Endometrium (tissue), 2 donors: ENCODE data around the gene EP400.
"Not testable (repeated sequence)": the region's sequence is repeated elsewhere in the genome, so short reads cannot be mapped to it uniquely, and the experiment has no call there.

Source experiments
- FAIRE-seq: peaks from 2 replicates; lab custom pipeline; 2012; peaks lifted over from hg19 to GRCh38; lab: Jason Lieb, UNC
- donor health status: control.
- donor health status: control.

The EP400 gene

GRCh38 chr12:132047630-132048029 lies 97.9 kb downstream of the EP400 start:
- not testable (repeated sequence) for FAIRE-seq

GRCh38 chr12:132049442-132049841 lies 99.7 kb downstream of the EP400 start:
- no peak for FAIRE-seq

GRCh38 chr12:132049876-132050275 lies 100.1 kb downstream of the EP400 start:
- no peak for FAIRE-seq

GRCh38 chr12:132051718-132052117 lies 102.0 kb downstream of the EP400 start:
- not testable (repeated sequence) for FAIRE-seq

GRCh38 chr12:132052196-132052932 lies 102.6 kb downstream of the EP400 start:
- FAIRE-seq = no peak

GRCh38 chr12:132053338-132054330 lies 103.9 kb downstream of the EP400 start:
- no peak for FAIRE-seq

GRCh38 chr12:132054983-132055382 lies 105.2 kb downstream of the EP400 start:
- no peak for FAIRE-seq

- FAIRE-seq = no peak
Observed at GRCh38 chr12:132055535-132056096, 105.9 kb downstream of the EP400 start.

- no peak for FAIRE-seq
Observed at GRCh38 chr12:132056320-132056719, 106.6 kb downstream of the EP400 start.

GRCh38 chr12:132056951-132057350 lies 107.2 kb downstream of the EP400 start:
- no peak for FAIRE-seq

GRCh38 chr12:132057691-132058090 lies 107.9 kb downstream of the EP400 start:
- FAIRE-seq = no peak

- FAIRE-seq = no peak
Observed at GRCh38 chr12:132061197-132061596, 111.5 kb downstream of the EP400 start.

- FAIRE-seq = no peak
Observed at GRCh38 chr12:132061641-132062430, 112.1 kb downstream of the EP400 start.

GRCh38 chr12:132062481-132062880 lies 112.7 kb downstream of the EP400 start:
- FAIRE-seq = no peak

- FAIRE-seq = no peak
Observed at GRCh38 chr12:132063491-132063890, 113.7 kb downstream of the EP400 start.

GRCh38 chr12:132064631-132065030 lies 114.9 kb downstream of the EP400 start:
- FAIRE-seq = no peak

- no peak for FAIRE-seq
Observed at GRCh38 chr12:132065203-132065602, 115.5 kb downstream of the EP400 start.

GRCh38 chr12:132065609-132066344 lies 116.0 kb downstream of the EP400 start:
- no peak for FAIRE-seq

- no peak for FAIRE-seq
Observed at GRCh38 chr12:132066345-132066685, 116.6 kb downstream of the EP400 start.

- no peak for FAIRE-seq
Observed at GRCh38 chr12:132066749-132067148, 117.0 kb downstream of the EP400 start.

GRCh38 chr12:132067182-132067581 lies 117.4 kb downstream of the EP400 start:
- FAIRE-seq = no peak
